IPS-18a (cell line): Measurements from ENCODE around the gene CCNJ.
"Not testable (repeated sequence)": the region's sequence is repeated elsewhere in the genome, so short reads cannot be mapped to it uniquely, and the experiment has no call there.

Experiments
- H3K27ac ChIP-seq: one replicate; pipeline ENCODE4 v1.5.1; 2013; ENCODE audit warnings: low read length
- H3K27me3 ChIP-seq: one replicate; pipeline ENCODE4 v1.6.1; 2013; ENCODE audit warnings: mild to moderate bottlenecking, low read length; ENCODE audit not compliant: control insufficient read depth, insufficient read depth
- H3K36me3 ChIP-seq: one replicate; pipeline ENCODE4 v1.6.1; 2013; ENCODE audit warnings: low read depth, low read length; ENCODE audit not compliant: control insufficient read depth
- H3K4me1 ChIP-seq: one replicate; pipeline ENCODE4 v1.6.1; 2013; ENCODE audit warnings: low read depth, low read length; ENCODE audit not compliant: control insufficient read depth
- H3K4me3 ChIP-seq: one replicate; pipeline ENCODE4 v1.5.1; 2013; ENCODE audit warnings: low read length
- H3K9ac ChIP-seq: one replicate; pipeline ENCODE4 v1.6.1; 2013; ENCODE audit warnings: mild to moderate bottlenecking, low read length, moderate library complexity
- H3K9me3 ChIP-seq: one replicate; pipeline ENCODE4 v1.6.1; 2013; ENCODE audit warnings: low read depth, low read length; ENCODE audit not compliant: control insufficient read depth

CCNJ gene

GRCh38 chr10:96043033-96043892, at the start of gene CCNJ:
Gene CCNJ (plus strand): TSS chr10:96043583. CDS start chr10:96044394, 811 bp downstream.
- peaks cover 24% of the 10 kb centered on the region for H3K36me3 ChIP-seq
- H3K4me1 ChIP-seq: peaks cover 7% of the 10 kb centered on the region
- no peaks in the 10 kb centered on the region for H3K9me3 ChIP-seq
- H3K27ac ChIP-seq: peak within 1 kb of the TSS; percentile 72
- peak within 1 kb of the TSS; percentile 94 for H3K9ac ChIP-seq
- H3K27me3 ChIP-seq: peaks cover 11% of the 10 kb centered on the region
- H3K4me3 ChIP-seq: peak within 1 kb of the TSS; percentile 87

GRCh38 chr10:95994376-95994775, 49.0 kb upstream of the CCNJ start:
- H3K9me3 ChIP-seq, H3K4me3 ChIP-seq, H3K27me3 ChIP-seq, H3K9ac ChIP-seq, H3K4me1 ChIP-seq, H3K36me3 ChIP-seq, H3K27ac ChIP-seq: not testable (repeated sequence)

GRCh38 chr10:95998255-95998784, 45.1 kb upstream of the CCNJ start:
- Histone ChIP-seq H3K9me3 (no peaks in the 10 kb centered on the region), H3K36me3 (no peaks in the 10 kb centered on the region), H3K4me3 (no peak overlapping the region), H3K27ac (no peak overlapping the region), H3K9ac (no peak overlapping the region), H3K4me1 (no peaks in the 10 kb centered on the region), H3K27me3 (no peaks in the 10 kb centered on the region)

DNA sequence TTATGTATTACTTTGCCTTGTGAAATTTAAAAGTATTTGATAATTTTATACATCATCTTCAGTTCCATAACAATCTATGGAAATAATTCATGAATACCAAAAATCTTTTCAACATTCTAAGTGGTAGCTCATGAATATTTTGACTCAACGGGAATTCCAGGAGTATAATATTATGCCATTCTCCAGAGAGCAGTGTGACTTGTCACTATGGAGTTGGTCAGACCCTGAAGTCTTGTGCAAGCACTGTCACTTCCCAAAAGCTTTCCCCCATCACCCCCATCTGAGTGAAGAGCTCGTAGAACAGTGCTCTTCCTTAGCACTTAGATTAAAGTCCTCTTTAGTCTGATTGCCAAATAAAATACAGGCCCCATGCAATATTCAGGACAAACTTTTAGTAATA, 29.4 kb upstream of the CCNJ start:
- Histone ChIP-seq H3K9ac (no peak overlapping the region), H3K27ac (no peak overlapping the region), H3K36me3 (no peaks in the 10 kb centered on the region), H3K27me3 (no peaks in the 10 kb centered on the region), H3K9me3 (no peaks in the 10 kb centered on the region), H3K4me3 (no peak overlapping the region), H3K4me1 (no peaks in the 10 kb centered on the region)

GRCh38 chr10:96014473-96015102, 28.8 kb upstream of the CCNJ start:
- H3K9me3 ChIP-seq: no peaks in the 10 kb centered on the region
- no peak overlapping the region for H3K27ac ChIP-seq
- H3K9ac ChIP-seq: no peak overlapping the region
- no peaks in the 10 kb centered on the region for H3K27me3 ChIP-seq
- no peak overlapping the region for H3K4me3 ChIP-seq
- H3K4me1 ChIP-seq: no peaks in the 10 kb centered on the region
- H3K36me3 ChIP-seq: no peaks in the 10 kb centered on the region

- Histone ChIP-seq H3K36me3 (no peaks in the 10 kb centered on the region), H3K4me3 (no peak overlapping the region), H3K9me3 (no peaks in the 10 kb centered on the region), H3K27me3 (no peaks in the 10 kb centered on the region), H3K4me1 (no peaks in the 10 kb centered on the region), H3K9ac (no peak overlapping the region), H3K27ac (no peak overlapping the region)
These were observed 26.1 kb upstream of the CCNJ start for GRCh38 chr10:96017191-96017687.

- Histone ChIP-seq H3K27me3 (no peaks in the 10 kb centered on the region), H3K4me3 (no peak overlapping the region), H3K9me3 (no peaks in the 10 kb centered on the region), H3K27ac (no peak overlapping the region), H3K9ac (no peak overlapping the region), H3K4me1 (no peaks in the 10 kb centered on the region), H3K36me3 (no peaks in the 10 kb centered on the region)
These were observed 22.1 kb upstream of the CCNJ start for GRCh38 chr10:96021332-96021731.

GRCh38 chr10:96022739-96023138, 20.6 kb upstream of the CCNJ start:
- Histone ChIP-seq H3K36me3 (no peaks in the 10 kb centered on the region), H3K27me3 (no peaks in the 10 kb centered on the region), H3K9ac (no peak overlapping the region), H3K4me1 (no peaks in the 10 kb centered on the region), H3K4me3 (no peak overlapping the region), H3K27ac (no peak overlapping the region), H3K9me3 (no peaks in the 10 kb centered on the region)

DNA sequence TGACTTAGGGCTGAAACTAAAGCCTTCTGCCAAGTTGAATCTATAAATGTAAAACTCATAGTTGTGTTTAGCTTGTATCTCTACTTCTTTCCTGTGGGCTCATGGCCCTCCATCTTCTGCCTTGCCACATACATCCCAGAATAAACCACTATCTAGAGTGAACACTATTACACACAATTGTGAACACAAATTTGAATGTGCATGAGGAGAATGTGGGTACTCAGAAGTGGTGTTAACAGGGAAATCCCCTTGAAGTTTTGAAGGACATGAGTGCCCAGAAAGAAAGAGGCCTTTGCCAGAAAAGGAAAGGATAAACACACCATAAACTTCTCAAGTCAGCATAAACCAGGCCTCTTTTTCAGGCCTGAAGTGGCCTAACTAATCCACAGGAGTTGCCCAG, 20.2 kb upstream of the CCNJ start:
- no peaks in the 10 kb centered on the region for H3K36me3 ChIP-seq
- H3K4me1 ChIP-seq: no peaks in the 10 kb centered on the region

GRCh38 chr10:96025566-96025965, 17.8 kb upstream of the CCNJ start:
- Histone ChIP-seq H3K36me3 (no peaks in the 10 kb centered on the region), H3K9me3 (no peaks in the 10 kb centered on the region), H3K4me1 (no peaks in the 10 kb centered on the region), H3K27me3 (no peaks in the 10 kb centered on the region), H3K27ac (no peak overlapping the region), H3K9ac (no peak overlapping the region), H3K4me3 (no peak overlapping the region)

More for the DNA sequence above, 20.2 kb upstream of the CCNJ start:
- H3K27ac ChIP-seq: no peak overlapping the region
- no peaks in the 10 kb centered on the region for H3K9me3 ChIP-seq
- H3K4me3 ChIP-seq: no peak overlapping the region
- no peaks in the 10 kb centered on the region for H3K27me3 ChIP-seq
- H3K9ac ChIP-seq: no peak overlapping the region

GRCh38 chr10:96034625-96035024, 8.8 kb upstream of the CCNJ start:
- Histone ChIP-seq H3K9me3 (no peaks in the 10 kb centered on the region), H3K36me3 (no peaks in the 10 kb centered on the region), H3K9ac (no peak overlapping the region), H3K27me3 (no peaks in the 10 kb centered on the region), H3K4me1 (no peaks in the 10 kb centered on the region), H3K4me3 (no peak overlapping the region), H3K27ac (no peak overlapping the region)
